IMR-90 (cell line): Measurements from ENCODE around the gene SLC39A11. TPM values are rescaled to one million over a fixed set of nuclear protein-coding genes. Genes with fewer than 3 reads are reported as not detected.

Source experiments
- ATAC-seq: fragments of 200-7000 bp; cut with Tn5 transposase; 2 replicates; pipeline ENCODE4 v1.9.1; 2020; ENCODE audit warnings: low read depth, mild to moderate bottlenecking, moderate library complexity
- BruUV-seq: library from RNA; stranded (reverse); fragments of 400-500 nt; replicated peaks from 2 replicates; lab custom pipeline; 2021; lab: Mats Ljungman, UMichigan
- CTCF ChIA-PET: fragments of 300-600 bp; formaldehyde crosslinking; extraction: SDS; loops from one replicate; lab custom pipeline; 2021; ENCODE audit warnings: antibody characterized with exemption; lab: Yijun Ruan, JAX
- POLR2A ChIA-PET: fragments of 300-600 bp; sonication (Branson Sonifier 250); formaldehyde crosslinking; loops from one replicate; lab custom pipeline; 2022; ENCODE audit warnings: antibody characterized with exemption; ENCODE audit not compliant: unreplicated experiment; lab: Charles Lee
- DNase-seq: peaks from one replicate; pipeline ENCODE4 v3.0.0; 2013
- H2AFZ ChIP-seq: replicated peaks from 2 replicates; pipeline ENCODE3; 2013; ENCODE audit warnings: low read length, mild to moderate bottlenecking; ENCODE audit not compliant: poor library complexity
- H2AK5ac ChIP-seq: 2 replicates; pipeline ENCODE4 v1.6.1; 2013; ENCODE audit warnings: low read depth, low read length, inconsistent platforms
- H2AK9ac ChIP-seq: replicated peaks from 2 replicates; pipeline ENCODE3; 2013; ENCODE audit warnings: mild to moderate bottlenecking, low read depth, low read length, moderate library complexity; ENCODE audit not compliant: poor library complexity
- H2BK120ac ChIP-seq: 2 replicates; pipeline ENCODE4 v1.6.1; 2013; ENCODE audit warnings: low read depth, low read length, inconsistent platforms
- H2BK15ac ChIP-seq: 3 replicates; pipeline ENCODE4 v1.6.1; 2013; ENCODE audit warnings: low read depth, low read length, inconsistent platforms
- H2BK20ac ChIP-seq: 2 replicates; pipeline ENCODE4 v1.6.1; 2013; ENCODE audit warnings: low read depth, mild to moderate bottlenecking, inconsistent platforms, low read length, moderate library complexity
- H2BK5ac ChIP-seq: 2 replicates; pipeline ENCODE4 v1.6.1; 2013; ENCODE audit warnings: mild to moderate bottlenecking, low read depth, low read length, inconsistent platforms; ENCODE audit not compliant: poor library complexity, severe bottlenecking
- H3K14ac ChIP-seq: replicated peaks from 2 replicates; pipeline ENCODE4 v1.6.1; 2013; ENCODE audit warnings: low read depth, low read length, inconsistent platforms
- H3K18ac ChIP-seq: 2 replicates; pipeline ENCODE4 v1.6.1; 2013; ENCODE audit warnings: low read depth, low read length, control low read depth
- H3K23ac ChIP-seq: 2 replicates; pipeline ENCODE4 v1.6.1; 2013; ENCODE audit warnings: low read depth, low read length, inconsistent platforms
- H3K27ac ChIP-seq: 2 replicates; pipeline ENCODE4 v1.5.1; 2013; ENCODE audit warnings: mild to moderate bottlenecking, control low read depth, low read length; ENCODE audit not compliant: insufficient read depth
- H3K27me3 ChIP-seq: 2 replicates; pipeline ENCODE4 v1.6.1; 2013; ENCODE audit warnings: low read length; ENCODE audit not compliant: control insufficient read depth, insufficient read depth
- H3K36me3 ChIP-seq: 2 replicates; pipeline ENCODE4 v1.6.1; 2013; ENCODE audit warnings: low read length, mixed read lengths; ENCODE audit not compliant: control insufficient read depth, insufficient read depth
- H3K4ac ChIP-seq: 2 replicates; pipeline ENCODE4 v1.6.1; 2013; ENCODE audit warnings: low read depth, low read length, inconsistent platforms
- H3K4me1 ChIP-seq: 2 replicates; pipeline ENCODE4 v1.6.1; 2013; ENCODE audit warnings: low read length, mixed read lengths; ENCODE audit not compliant: control insufficient read depth, insufficient read depth
- H3K4me2 ChIP-seq: 2 replicates; pipeline ENCODE4 v1.6.1; 2013; ENCODE audit warnings: low read depth, mild to moderate bottlenecking, control low read depth, low read length, moderate library complexity
- H3K4me3 ChIP-seq: 2 replicates; pipeline ENCODE4 v1.5.1; 2013; ENCODE audit warnings: low read depth, mild to moderate bottlenecking, control low read depth, low read length, moderate library complexity; ENCODE audit not compliant: insufficient read depth
- H3K56ac ChIP-seq: 2 replicates; pipeline ENCODE4 v1.6.1; 2013; ENCODE audit warnings: low read length, inconsistent platforms; ENCODE audit not compliant: insufficient read depth; ENCODE audit errors: extremely low read depth
- H3K79me1 ChIP-seq, 2 experiments: 2 replicates each; pipeline ENCODE4 v1.6.1; 2013; ENCODE audit warnings: low read length in 2 of 2, inconsistent platforms in 1 of 2, low read depth in 1 of 2
- H3K9ac ChIP-seq: 2 replicates; pipeline ENCODE4 v1.6.1; 2013; ENCODE audit warnings: low read depth, low read length, control low read depth
- H3K9me1 ChIP-seq: 2 replicates; pipeline ENCODE4 v1.6.1; 2013; ENCODE audit warnings: low read length, inconsistent platforms; ENCODE audit not compliant: insufficient read depth
- H3K9me3 ChIP-seq: 2 replicates; pipeline ENCODE4 v1.6.1; 2013; ENCODE audit warnings: low read length; ENCODE audit not compliant: control insufficient read depth, insufficient read depth
- H4K20me1 ChIP-seq: 2 replicates; pipeline ENCODE4 v1.6.1; 2013; ENCODE audit warnings: low read length, inconsistent platforms; ENCODE audit not compliant: insufficient read depth
- H4K5ac ChIP-seq: 2 replicates; pipeline ENCODE4 v1.6.1; 2013; ENCODE audit warnings: mild to moderate bottlenecking, low read depth, low read length, control low read depth
- H4K8ac ChIP-seq, 2 experiments: 2 replicates each; pipeline ENCODE4 v1.6.1; 2013; ENCODE audit warnings: low read depth in 2 of 2, low read length in 2 of 2, control low read depth in 1 of 2, inconsistent platforms in 1 of 2
- H4K91ac ChIP-seq: 2 replicates; pipeline ENCODE4 v1.6.1; 2013; ENCODE audit warnings: low read depth, low read length, inconsistent platforms; ENCODE audit not compliant: insufficient read depth
- BHLHE40 ChIP-seq: fragments of 150-350 bp; IDR thresholded peaks from 2 replicates; pipeline ENCODE4 v1.6.1; 2016; ENCODE audit warnings: mild to moderate bottlenecking, low read depth, low read length
- CEBPB ChIP-seq: IDR thresholded peaks from 2 replicates; pipeline ENCODE4 v1.6.1; 2012; ENCODE audit warnings: low read depth, low read length, improper control_type of control experiment
- CHD1 ChIP-seq: IDR thresholded peaks from 2 replicates; pipeline ENCODE4 v1.6.1; 2012; ENCODE audit warnings: low read depth, low read length, improper control_type of control experiment
- ELK1 ChIP-seq: fragments of 150-350 bp; IDR thresholded peaks from 2 replicates; pipeline ENCODE4 v1.6.1; 2016; ENCODE audit warnings: low read depth, mild to moderate bottlenecking, low read length, moderate library complexity, borderline replicate concordance
- FOS ChIP-seq: fragments of 150-350 bp; IDR thresholded peaks from 2 replicates; pipeline ENCODE4 v1.6.1; 2016; ENCODE audit warnings: low read depth, low read length
- MAFK ChIP-seq: IDR thresholded peaks from 2 replicates; pipeline ENCODE4 v1.6.1; 2012; ENCODE audit warnings: low read depth, low read length, improper control_type of control experiment
- MAZ ChIP-seq: IDR thresholded peaks from 2 replicates; pipeline ENCODE4 v1.6.1; 2012; ENCODE audit warnings: low read depth, mild to moderate bottlenecking, low read length, improper control_type of control experiment, moderate library complexity, borderline replicate concordance
- NFE2L2 ChIP-seq: fragments of 150-350 bp; IDR thresholded peaks from 2 replicates; pipeline ENCODE4 v1.6.1; 2016; ENCODE audit warnings: low read depth, mild to moderate bottlenecking, low read length
- POLR2A ChIP-seq: IDR thresholded peaks from 2 replicates; pipeline ENCODE4 v1.6.1; 2012; ENCODE audit warnings: mild to moderate bottlenecking, low read depth, low read length
- RAD21 ChIP-seq: IDR thresholded peaks from 2 replicates; pipeline ENCODE4 v1.6.1; 2012; ENCODE audit warnings: low read length, improper control_type of control experiment
- RCOR1 ChIP-seq: IDR thresholded peaks from 2 replicates; pipeline ENCODE4 v1.6.1; 2012; ENCODE audit warnings: mild to moderate bottlenecking, low read length, improper control_type of control experiment; ENCODE audit not compliant: insufficient replicate concordance
- RFX5 ChIP-seq: IDR thresholded peaks from 2 replicates; pipeline ENCODE4 v1.8.0; 2012; ENCODE audit warnings: low read depth, mild to moderate bottlenecking, low read length, moderate library complexity
- SMC3 ChIP-seq: fragments of 150-350 bp; IDR thresholded peaks from 2 replicates; pipeline ENCODE4 v1.6.1; 2016; ENCODE audit warnings: low read depth, mild to moderate bottlenecking, antibody characterized with exemption, low read length, moderate library complexity
- WGBS, 2 experiments: methylation state at CpG; one replicate each; pipeline versions ENCODE4 v1.1.5 to v1.1.7; 2013; ENCODE audit warnings: missing lambda C conversion rate in 2 of 2; ENCODE audit not compliant: insufficient read length in 1 of 2; ENCODE audit errors: extremely low coverage in 2 of 2; 5-methylcytosine and 5-hydroxymethylcytosine counted together
- dilution Hi-C: fragments of 300-500 bp; cut with HindIII; formaldehyde crosslinking; loops from one replicate; pipeline ENCODE4 v1.14.3; 2018; ENCODE audit warnings: low sequenced_read_pairs; ENCODE audit not compliant: unreplicated experiment
- in situ Hi-C: fragments of 300-500 bp; cut with MboI; formaldehyde crosslinking; loops from 3 replicates; pipeline ENCODE4 v1.14.3; 2019; ENCODE audit warnings: low sequenced_read_pairs, inconsistent platforms, mixed read lengths
- intact Hi-C: fragments of 100-400 bp; cut with micrococcal nuclease; formaldehyde crosslinking; loops from 2 replicates; pipeline ENCODE4 v1.10.0; 2022
- polyA plus RNA-seq, 3 experiments: library from polyadenylated mRNA; depleted of rRNA; stranded (reverse); fragments of >200 nt; gene quantifications; 2 replicates each; pipeline ENCODE4 v1.2.3, GENCODE V29; 2012; ENCODE audit warnings: low replicate concordance in 1 of 3
- total RNA-seq: library from RNA; depleted of rRNA; stranded (reverse); fragments of >200 nt; gene quantifications from 2 replicates; pipeline ENCODE4 v1.2.3, GENCODE V29; 2012
- TF ChIP-seq, protein P1 (sequence below): fragments of 150-350 bp; IDR thresholded peaks from 2 replicates; pipeline ENCODE4 v1.6.1; 2017; ENCODE audit warnings: mild to moderate bottlenecking, antibody characterized with exemption, low read length, low read depth
- TF ChIP-seq, protein P2 (sequence below): conservative IDR thresholded peaks from 2 replicates; pipeline ENCODE4 v1.5.1; 2012; ENCODE audit warnings: mild to moderate bottlenecking, low read depth, low read length, improper control_type of control experiment

Gene SLC39A11
- total and polyA plus RNA-seq, 2 of the 4 experiments (the other 2 are of a cell fraction), result 8.8 to 14.3 TPM

DNA sequence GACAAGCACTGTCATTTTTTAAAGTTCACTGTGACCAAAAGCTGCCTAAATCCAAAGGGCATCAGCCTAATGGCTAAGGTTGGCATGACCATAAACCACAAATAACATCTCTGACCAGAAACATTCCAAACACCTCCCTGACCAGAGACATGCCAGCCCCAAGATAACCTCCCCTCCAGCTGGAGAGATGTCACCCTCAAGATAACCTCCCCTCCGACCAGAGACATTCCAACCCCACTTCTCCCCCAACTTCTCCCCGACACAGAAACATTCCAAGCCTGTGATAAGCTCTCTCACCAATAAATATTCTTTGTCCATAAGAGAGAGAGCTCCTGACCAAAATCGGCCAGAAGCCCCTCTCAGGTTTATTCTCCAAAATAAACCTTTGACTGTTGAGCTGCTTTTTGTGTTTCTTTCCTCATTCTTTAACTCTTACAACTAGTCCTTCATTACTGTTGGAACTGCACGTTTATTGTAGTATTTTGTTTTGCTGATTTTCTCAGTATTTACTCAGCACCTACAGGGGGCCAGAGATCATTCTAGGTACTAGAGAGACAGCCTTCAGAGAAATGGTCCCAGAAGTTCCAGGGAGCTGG, 325.6 kb downstream of the SLC39A11 start:
- Histone ChIP-seq H4K20me1 (no peaks in the 10 kb centered on the region), H2BK20ac (no peak overlapping the region), H3K18ac (no peak overlapping the region), H2AK9ac (no peak overlapping the region), H3K4ac (no peak overlapping the region), H3K4me3 (no peak overlapping the region), H4K5ac (no peak overlapping the region), H3K9me1 (peaks cover 4% of the 10 kb centered on the region; the same call in 1 of the 2 replicates), H3K9ac (no peak overlapping the region), H2BK120ac (no peak overlapping the region), H2AK5ac (no peak overlapping the region), H2BK15ac (no peak overlapping the region), H3K79me1 (no peaks in the 10 kb centered on the region), H3K27me3 (no peaks in the 10 kb centered on the region), H3K23ac (no peak overlapping the region), H3K14ac (no peak overlapping the region), H4K8ac (no peak overlapping the region), H2BK5ac (no peak overlapping the region), H3K36me3 (no peaks in the 10 kb centered on the region), H3K56ac (no peak overlapping the region), H3K4me1 (peaks cover 3% of the 10 kb centered on the region; the same call in 1 of the 2 replicates), H4K91ac (no peak overlapping the region), H2AFZ (no peak overlapping the region), H3K4me2 (no peak overlapping the region), H3K9me3 (peaks cover 6% of the 10 kb centered on the region; the same call in 1 of the 2 replicates), H3K27ac (no peak overlapping the region)
- dilution Hi-C loops, result no loop called here
- intact Hi-C loops, result no loop called here
- in situ Hi-C loops, result no loop called here
- BruUV-seq, result no TSS peak
- DNase-seq (no peak), ATAC-seq (no peak)
- POLR2A ChIA-PET, result no interaction called here
- no CpG with 5 or more reads among the region's 4 CpGs for WGBS, 2 experiments
- CTCF ChIA-PET, result interaction anchor here (0.6 kb wide), 1 partner anchor 662 kb away, joined by 3 read pairs; no protein-coding TSS in a partner anchor
- TF ChIP-seq, protein P1, sequence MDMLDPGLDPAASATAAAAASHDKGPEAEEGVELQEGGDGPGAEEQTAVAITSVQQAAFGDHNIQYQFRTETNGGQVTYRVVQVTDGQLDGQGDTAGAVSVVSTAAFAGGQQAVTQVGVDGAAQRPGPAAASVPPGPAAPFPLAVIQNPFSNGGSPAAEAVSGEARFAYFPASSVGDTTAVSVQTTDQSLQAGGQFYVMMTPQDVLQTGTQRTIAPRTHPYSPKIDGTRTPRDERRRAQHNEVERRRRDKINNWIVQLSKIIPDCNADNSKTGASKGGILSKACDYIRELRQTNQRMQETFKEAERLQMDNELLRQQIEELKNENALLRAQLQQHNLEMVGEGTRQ, result no peak
- TF ChIP-seq RFX5 (no peak), FOS (no peak), SMC3 (no peak), RAD21 (no peak), MAFK (no peak), ELK1 (no peak), NFE2L2 (no peak), CEBPB (no peak), MAZ (no peak), CHD1 (no peak), RCOR1 (no peak), BHLHE40 (no peak), POLR2A (no peak)
- TF ChIP-seq, protein P2, sequence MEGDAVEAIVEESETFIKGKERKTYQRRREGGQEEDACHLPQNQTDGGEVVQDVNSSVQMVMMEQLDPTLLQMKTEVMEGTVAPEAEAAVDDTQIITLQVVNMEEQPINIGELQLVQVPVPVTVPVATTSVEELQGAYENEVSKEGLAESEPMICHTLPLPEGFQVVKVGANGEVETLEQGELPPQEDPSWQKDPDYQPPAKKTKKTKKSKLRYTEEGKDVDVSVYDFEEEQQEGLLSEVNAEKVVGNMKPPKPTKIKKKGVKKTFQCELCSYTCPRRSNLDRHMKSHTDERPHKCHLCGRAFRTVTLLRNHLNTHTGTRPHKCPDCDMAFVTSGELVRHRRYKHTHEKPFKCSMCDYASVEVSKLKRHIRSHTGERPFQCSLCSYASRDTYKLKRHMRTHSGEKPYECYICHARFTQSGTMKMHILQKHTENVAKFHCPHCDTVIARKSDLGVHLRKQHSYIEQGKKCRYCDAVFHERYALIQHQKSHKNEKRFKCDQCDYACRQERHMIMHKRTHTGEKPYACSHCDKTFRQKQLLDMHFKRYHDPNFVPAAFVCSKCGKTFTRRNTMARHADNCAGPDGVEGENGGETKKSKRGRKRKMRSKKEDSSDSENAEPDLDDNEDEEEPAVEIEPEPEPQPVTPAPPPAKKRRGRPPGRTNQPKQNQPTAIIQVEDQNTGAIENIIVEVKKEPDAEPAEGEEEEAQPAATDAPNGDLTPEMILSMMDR, result no peak
